Lower lobe of right lung (tissue), 2 donors: ENCODE measurements around the gene ELF2. TPM values are rescaled to one million over a fixed set of nuclear protein-coding genes. Genes with fewer than 3 reads are reported as not detected.
"Not testable (repeated sequence)": the region's sequence is repeated elsewhere in the genome, so short reads cannot be mapped to it uniquely, and the experiment has no call there.

Source experiments
- ATAC-seq, 2 donors: fragments of 200-7000 bp; cut with Tn5 transposase; one replicate each; pipeline ENCODE4 v1.9.1; 2020 to 2022; ENCODE audit warnings: mild to moderate bottlenecking in 2 of 2, moderate library complexity in 2 of 2
- DNase-seq: peaks from one replicate; pipeline ENCODE4 v3.0.0-alpha.2; 2020
- H3K27ac ChIP-seq: fragments of 200-600 bp; one replicate; pipeline ENCODE4 v1.8.0; 2022
- H3K27me3 ChIP-seq: fragments of 200-600 bp; one replicate; pipeline ENCODE4 v1.8.0; 2022; ENCODE audit warnings: low read depth
- H3K36me3 ChIP-seq: fragments of 200-600 bp; one replicate; pipeline ENCODE4 v1.8.0; 2022; ENCODE audit warnings: mild to moderate bottlenecking
- H3K4me1 ChIP-seq: fragments of 200-600 bp; one replicate; pipeline ENCODE4 v1.8.0; 2022
- H3K4me3 ChIP-seq: fragments of 200-600 bp; one replicate; pipeline ENCODE4 v1.8.0; 2022; ENCODE audit warnings: mild to moderate bottlenecking
- H3K9me3 ChIP-seq: fragments of 200-600 bp; one replicate; pipeline ENCODE4 v1.8.0; 2022
- intact Hi-C: fragments of 100-400 bp; cut with DNase I; formaldehyde crosslinking; loops from one replicate; pipeline ENCODE4 v1.11.0; 2022
- total RNA-seq: library from RNA; stranded (reverse); fragmentation: NEBNext Ultra II Directional; extraction: Animal tissue kit (Norgen Biotek cat#: 25700); gene quantifications from one replicate; pipeline ENCODE4 v1.2.1, GENCODE V29; 2021
- TF ChIP-seq, protein P1 (sequence below): fragments of 200-600 bp; IDR thresholded peaks from one replicate; pipeline ENCODE4 v1.8.0; 2022; ENCODE audit warnings: antibody characterized with exemption, mild to moderate bottlenecking
- donor health status: DM: no; HTN: yes; CAD: no; lungs with severe emphysema.

The ELF2 gene
- total RNA-seq, 1 donor from 2014 or later: 54.0 TPM

DNA sequence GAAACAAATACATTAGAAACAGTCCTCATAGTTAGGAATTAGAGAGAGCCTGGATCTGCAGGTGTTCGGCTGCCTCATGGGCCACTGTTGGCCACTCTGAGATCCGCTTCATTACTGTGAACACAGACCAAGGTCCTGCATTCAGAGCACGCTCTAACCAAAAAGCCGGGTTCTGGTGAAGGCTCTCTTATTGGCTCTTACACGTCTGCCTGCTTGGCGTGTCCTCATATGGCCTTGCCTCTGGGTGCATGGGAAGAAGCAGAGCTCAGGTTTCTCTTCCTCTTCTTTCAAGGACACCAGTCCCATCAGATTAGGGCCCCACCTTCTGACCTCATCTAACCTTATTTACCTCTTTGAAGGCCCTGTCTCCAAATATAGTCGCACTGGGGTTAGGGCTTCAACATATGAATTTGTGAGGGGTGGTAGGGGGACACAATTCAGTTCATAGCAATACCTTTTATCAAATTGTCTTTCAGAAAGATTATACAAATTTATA lies 37.1 kb upstream of the ELF2 start:
- Histone ChIP-seq H3K27ac (no peak overlapping the region), H3K4me1 (peaks cover 4% of the 10 kb centered on the region), H3K36me3 (no peaks in the 10 kb centered on the region), H3K27me3 (no peaks in the 10 kb centered on the region), H3K9me3 (no peaks in the 10 kb centered on the region), H3K4me3 (no peak overlapping the region)
- ATAC-seq (peak; percentile 68 to 81), DNase-seq (no peak)
- intact Hi-C loops: no loop called here
- TF ChIP-seq, protein P1, sequence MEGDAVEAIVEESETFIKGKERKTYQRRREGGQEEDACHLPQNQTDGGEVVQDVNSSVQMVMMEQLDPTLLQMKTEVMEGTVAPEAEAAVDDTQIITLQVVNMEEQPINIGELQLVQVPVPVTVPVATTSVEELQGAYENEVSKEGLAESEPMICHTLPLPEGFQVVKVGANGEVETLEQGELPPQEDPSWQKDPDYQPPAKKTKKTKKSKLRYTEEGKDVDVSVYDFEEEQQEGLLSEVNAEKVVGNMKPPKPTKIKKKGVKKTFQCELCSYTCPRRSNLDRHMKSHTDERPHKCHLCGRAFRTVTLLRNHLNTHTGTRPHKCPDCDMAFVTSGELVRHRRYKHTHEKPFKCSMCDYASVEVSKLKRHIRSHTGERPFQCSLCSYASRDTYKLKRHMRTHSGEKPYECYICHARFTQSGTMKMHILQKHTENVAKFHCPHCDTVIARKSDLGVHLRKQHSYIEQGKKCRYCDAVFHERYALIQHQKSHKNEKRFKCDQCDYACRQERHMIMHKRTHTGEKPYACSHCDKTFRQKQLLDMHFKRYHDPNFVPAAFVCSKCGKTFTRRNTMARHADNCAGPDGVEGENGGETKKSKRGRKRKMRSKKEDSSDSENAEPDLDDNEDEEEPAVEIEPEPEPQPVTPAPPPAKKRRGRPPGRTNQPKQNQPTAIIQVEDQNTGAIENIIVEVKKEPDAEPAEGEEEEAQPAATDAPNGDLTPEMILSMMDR: no peak

DNA sequence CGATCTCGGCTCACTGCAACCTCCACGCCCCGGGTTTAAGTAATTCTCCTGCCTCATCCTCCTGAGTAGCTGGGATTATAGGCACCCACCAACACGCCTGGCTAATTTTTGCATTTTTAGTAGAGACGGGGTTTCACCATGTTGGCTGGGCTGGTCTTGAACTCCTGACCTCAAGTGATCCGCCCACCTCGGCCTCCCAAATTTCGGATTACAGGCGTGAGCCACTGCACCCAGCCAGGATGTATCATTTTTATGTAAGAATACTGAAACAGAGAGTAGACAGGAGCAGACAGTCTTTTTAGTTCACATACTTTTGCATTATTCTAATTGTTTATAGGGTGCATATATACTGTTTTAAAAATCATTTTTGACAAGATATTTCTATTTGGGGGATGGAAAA lies 36.6 kb upstream of the ELF2 start:
- H3K9me3 ChIP-seq, ATAC-seq, H3K36me3 ChIP-seq, H3K27me3 ChIP-seq, intact Hi-C loops, H3K4me3 ChIP-seq, H3K4me1 ChIP-seq, DNase-seq, H3K27ac ChIP-seq: not testable (repeated sequence)

DNA sequence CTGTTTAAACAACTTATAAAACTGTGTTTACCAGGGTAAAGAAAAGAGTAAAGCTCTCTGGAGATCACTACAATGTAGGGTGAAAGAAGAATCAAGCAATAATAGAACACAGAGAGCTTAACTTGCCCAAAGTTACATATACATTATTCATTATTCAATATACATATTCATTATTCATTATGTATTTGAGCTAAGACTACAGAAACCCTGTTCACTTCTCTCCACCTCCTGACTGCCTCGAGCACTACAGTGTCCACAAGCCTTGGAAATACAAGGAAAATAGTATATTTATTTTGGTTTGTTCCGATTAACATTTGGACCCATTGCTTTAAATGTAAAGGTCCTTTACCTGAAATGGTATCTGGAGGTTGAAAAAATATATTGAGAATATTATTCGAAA lies 35.9 kb upstream of the ELF2 start:
- TF ChIP-seq, protein P1: no peak
- intact Hi-C loops: no loop called here
- H3K9me3 ChIP-seq: no peaks in the 10 kb centered on the region
- H3K27ac ChIP-seq: no peak overlapping the region
- no peaks in the 10 kb centered on the region for H3K36me3 ChIP-seq
- peaks cover 4% of the 10 kb centered on the region for H3K4me1 ChIP-seq
- ATAC-seq (no peak), DNase-seq (no peak)
- no peak overlapping the region for H3K4me3 ChIP-seq
- H3K27me3 ChIP-seq: no peaks in the 10 kb centered on the region

DNA sequence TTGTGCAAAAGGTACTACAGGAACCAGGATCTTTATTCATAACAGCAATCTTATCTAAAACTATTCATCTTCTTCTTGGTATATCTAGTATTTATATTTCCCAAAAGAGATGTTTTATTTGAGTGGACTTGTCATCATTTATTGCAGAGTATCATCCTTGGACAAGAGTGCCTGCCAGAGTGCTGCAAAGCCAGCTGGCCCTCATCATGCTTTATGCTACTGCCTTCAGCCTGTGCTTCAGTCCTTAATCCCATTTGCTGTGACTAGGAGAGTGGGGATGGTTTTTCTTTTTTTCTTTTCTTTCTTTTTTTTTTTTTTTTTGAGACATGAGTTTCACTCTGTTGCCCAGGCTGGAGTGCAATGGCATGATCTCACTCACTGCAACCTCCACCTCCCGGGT lies 33.5 kb upstream of the ELF2 start:
- no peaks in the 10 kb centered on the region for H3K36me3 ChIP-seq
- peaks cover 4% of the 10 kb centered on the region for H3K4me1 ChIP-seq
- ATAC-seq (no peak), DNase-seq (no peak)
- H3K9me3 ChIP-seq: no peaks in the 10 kb centered on the region
- TF ChIP-seq, protein P1: no peak
- no peak overlapping the region for H3K27ac ChIP-seq
- intact Hi-C loops: no loop called here
- no peaks in the 10 kb centered on the region for H3K27me3 ChIP-seq
- no peak overlapping the region for H3K4me3 ChIP-seq

DNA sequence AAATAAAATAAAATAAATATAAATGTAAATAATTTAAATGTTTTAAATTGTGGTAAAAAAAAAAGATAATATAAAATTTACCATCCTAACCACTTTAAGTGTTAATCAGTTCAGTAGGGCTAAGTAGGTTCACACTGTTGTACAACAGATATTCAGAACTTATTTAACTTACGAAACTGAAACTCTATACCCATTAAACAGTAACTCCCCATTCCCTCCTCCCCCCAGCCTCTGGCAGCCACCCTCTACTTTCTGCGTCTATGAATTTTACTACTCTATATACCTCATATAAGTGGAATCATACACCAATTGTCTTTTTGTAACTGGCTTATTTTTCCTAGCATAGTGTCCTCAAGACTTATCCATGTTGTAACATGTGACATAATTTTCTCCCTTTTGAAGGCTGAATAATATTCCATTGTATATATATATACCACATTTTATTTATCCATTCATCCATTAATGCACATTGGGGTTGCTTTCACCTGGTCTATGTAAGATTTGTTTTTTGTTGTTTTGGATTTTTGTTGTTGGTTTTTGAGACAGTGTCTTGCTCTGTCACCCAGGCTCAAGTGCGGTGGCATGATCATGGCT lies 32.5 kb upstream of the ELF2 start:
- H3K4me1 ChIP-seq: no peaks in the 10 kb centered on the region
- H3K9me3 ChIP-seq: no peaks in the 10 kb centered on the region
- H3K36me3 ChIP-seq: no peaks in the 10 kb centered on the region
- no peak overlapping the region for H3K27ac ChIP-seq
- intact Hi-C loops: no loop called here
- no peaks in the 10 kb centered on the region for H3K27me3 ChIP-seq
- DNase-seq: no peak
- TF ChIP-seq, protein P1: no peak
- no peak for ATAC-seq
- no peak overlapping the region for H3K4me3 ChIP-seq

DNA sequence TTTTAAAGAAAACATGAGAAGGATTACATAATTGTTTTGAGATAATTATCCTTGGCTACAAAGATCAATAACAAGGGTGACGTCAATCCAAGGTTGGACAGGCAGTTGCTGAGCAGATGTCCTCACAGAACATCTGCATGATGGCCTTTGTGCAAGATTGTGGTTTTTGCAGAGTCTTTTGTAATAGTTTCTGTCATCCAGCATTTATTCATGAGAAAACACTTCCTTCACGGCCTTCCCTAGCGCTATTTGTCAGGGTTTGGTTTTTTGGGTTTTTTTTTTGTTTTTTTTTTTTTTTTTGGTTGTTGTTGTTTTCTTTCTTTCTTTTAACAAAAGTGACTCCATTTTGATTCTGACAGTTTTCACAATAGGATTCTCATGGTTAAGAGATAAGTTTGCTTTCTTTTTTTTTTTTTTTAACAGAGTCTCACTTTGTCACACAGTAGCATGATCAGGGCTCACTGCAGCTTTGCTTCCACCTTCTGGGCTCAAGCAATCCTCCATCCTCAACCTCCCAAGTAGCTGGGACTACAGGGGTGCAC lies 31.5 kb upstream of the ELF2 start:
- DNase-seq (no peak), ATAC-seq (peak; percentile 76 to 84)
- Histone ChIP-seq H3K27me3 (no peaks in the 10 kb centered on the region), H3K9me3 (no peaks in the 10 kb centered on the region), H3K36me3 (no peaks in the 10 kb centered on the region), H3K27ac (peak overlapping the region; percentile 25), H3K4me1 (no peaks in the 10 kb centered on the region), H3K4me3 (no peak overlapping the region)
- TF ChIP-seq, protein P1: no peak
- intact Hi-C loops: no loop called here
